Measurements from ENCODE around the gene KRTAP10-2. TPM values are rescaled to one million over a fixed set of nuclear protein-coding genes. Genes with fewer than 3 reads are reported as not detected.

KRTAP10-2 gene
- total and polyA plus RNA-seq, 7 donors: not detected

- TF ChIP-seq POLR2A (IDR thresholded peaks at IDR 0.05): no peak
- TF ChIP-seq EP300 (IDR thresholded peaks at IDR 0.05): no peak
- no peak for TF ChIP-seq POLR2AphosphoS5 (IDR thresholded peaks at IDR 0.05)
- no peak for TF ChIP-seq CTCF (IDR thresholded peaks at IDR 0.05)
- Histone ChIP-seq H3K9me3 (no peaks in the 10 kb centered on the region), H3K36me3 (no peaks in the 10 kb centered on the region), H3K4me1 (peaks cover 0 to 9% (median 3%) of the 10 kb centered on the region in 4 donors), H3K4me3 (no peak overlapping the region), H3K27me3 (peaks cover 0 to 10% (median 9%) of the 10 kb centered on the region in 3 donors), H3K27ac (no peak overlapping the region)
- WGBS, 2 donors: 84 to 87% methylated on average over 11 of the region's 11 CpGs
- DNase-seq: no peak
- intact Hi-C loops (cut with DNase I): no loop called here
Observed at GRCh38 chr21:44514746-44515358, 36.5 kb downstream of the KRTAP10-2 start.

GRCh38 chr21:44514218-44514520 lies 37.1 kb downstream of the KRTAP10-2 start:
- Histone ChIP-seq H3K9me3 (no peaks in the 10 kb centered on the region), H3K36me3 (no peaks in the 10 kb centered on the region), H3K4me1 (peaks cover 0 to 9% (median 3%) of the 10 kb centered on the region in 4 donors), H3K27ac (no peak overlapping the region), H3K4me3 (no peak overlapping the region), H3K27me3 (peaks cover 0 to 17% (median 15%) of the 10 kb centered on the region in 3 donors)
- TF ChIP-seq CTCF (IDR thresholded peaks at IDR 0.05) (no peak), POLR2A (IDR thresholded peaks at IDR 0.05) (no peak), POLR2AphosphoS5 (IDR thresholded peaks at IDR 0.05) (no peak), EP300 (IDR thresholded peaks at IDR 0.05) (no peak)
- intact Hi-C loops (cut with DNase I): no loop called here
- DNase-seq: no peak
- 89 to 94% methylated on average over 7 of the region's 7 CpGs for WGBS, 2 donors

- DNase-seq: no peak
- peaks cover 3 to 22% (median 15%) of the 10 kb centered on the region in 3 donors for H3K27me3 ChIP-seq
- peaks cover 0 to 9% (median 3%) of the 10 kb centered on the region in 4 donors for H3K4me1 ChIP-seq
- 44 to 77% methylated on average over 15 of the region's 15 CpGs for WGBS, 2 donors
- H3K4me3 ChIP-seq: no peak overlapping the region
- TF ChIP-seq CTCF (IDR thresholded peaks at IDR 0.05) (no peak), POLR2A (IDR thresholded peaks at IDR 0.05) (no peak)
- intact Hi-C loops (cut with DNase I): no loop called here
- H3K27ac ChIP-seq: no peak overlapping the region
- H3K9me3 ChIP-seq: no peaks in the 10 kb centered on the region
- H3K36me3 ChIP-seq: no peaks in the 10 kb centered on the region
Observed at GRCh38 chr21:44513389-44514217, 37.7 kb downstream of the KRTAP10-2 start.

- 68 to 81% methylated on average over 21 of the region's 21 CpGs for WGBS, 2 donors
- intact Hi-C loops (cut with DNase I): no loop called here
- no peak for DNase-seq
- Histone ChIP-seq H3K9me3 (no peaks in the 10 kb centered on the region), H3K36me3 (no peaks in the 10 kb centered on the region), H3K4me3 (no peak overlapping the region), H3K4me1 (peaks cover 0 to 9% (median 3%) of the 10 kb centered on the region in 4 donors), H3K27ac (no peak overlapping the region), H3K27me3 (peaks cover 3 to 27% (median 15%) of the 10 kb centered on the region in 3 donors)
- TF ChIP-seq POLR2A (IDR thresholded peaks at IDR 0.05): no peak
- no peak for TF ChIP-seq EP300 (IDR thresholded peaks at IDR 0.05)
- TF ChIP-seq POLR2AphosphoS5 (IDR thresholded peaks at IDR 0.05): no peak
- TF ChIP-seq CTCF (IDR thresholded peaks at IDR 0.05): no peak
Observed at GRCh38 chr21:44512496-44513388, 38.6 kb downstream of the KRTAP10-2 start.

All from sigmoid colon (tissue), 7 donors.